ENCODE measurements around the gene EGFLAM.

Gene EGFLAM

GRCh38 chr5:38212307-38212706 lies 46.1 kb upstream of the EGFLAM start:
- Histone ChIP-seq H3K4ac (ENCODE audit: low read length) (no peak overlapping the region), H2BK5ac (ENCODE audit: low read length) (no peak overlapping the region), H2BK15ac (ENCODE audit: low read length) (no peak overlapping the region), H3K4me2 (ENCODE audit: insufficient read depth, low read length, poor library complexity, severe bottlenecking) (no peak overlapping the region), H3K4me1 (ENCODE audit: control insufficient read depth in 2 of 2, insufficient read depth in 1 of 2, low read depth in 1 of 2, low read length in 2 of 2) (no peaks in the 10 kb centered on the region), H2AFZ (ENCODE audit: low read length) (no peak overlapping the region), H2BK120ac (ENCODE audit: low read depth, low read length) (no peak overlapping the region), H3K14ac (ENCODE audit: low read length) (no peak overlapping the region), H2AK5ac (ENCODE audit: low read depth, low read length) (no peak overlapping the region), H3K4me3 (ENCODE audit: low read length in 2 of 2) (no peak overlapping the region), H3K18ac (ENCODE audit: low read length) (no peak overlapping the region), H3K27ac (replicated peaks; ENCODE audit: low read length) (no peak overlapping the region), H3K27me3 (ENCODE audit: control insufficient read depth in 3 of 3, insufficient read depth in 3 of 3, low read depth in 1 of 3, low read length in 3 of 3) (no peaks in the 10 kb centered on the region), H3K9me3 (replicated peaks in 1 of 2; ENCODE audit: control insufficient read depth in 2 of 2, insufficient read depth in 1 of 2, low read depth in 1 of 2, low read length in 2 of 2) (no peaks in the 10 kb centered on the region), H3K23ac (ENCODE audit: low read depth, low read length, poor library complexity) (no peak overlapping the region), H3K36me3 (replicated peaks in 1 of 2; ENCODE audit: control insufficient read depth in 2 of 2, insufficient read depth in 2 of 2, low read length in 2 of 2) (no peaks in the 10 kb centered on the region), H3K9ac (ENCODE audit: low read depth, low read length, poor library complexity) (no peak overlapping the region), H3K79me1 (ENCODE audit: low read depth, low read length) (no peaks in the 10 kb centered on the region), H4K91ac (ENCODE audit: low read depth, low read length, poor library complexity) (no peak overlapping the region), H2BK12ac (ENCODE audit: low read length) (no peak overlapping the region), H4K8ac (ENCODE audit: low read depth, low read length) (no peak overlapping the region)
- no peak for DNase-seq (ENCODE audit: low spot score)

GRCh38 chr5:38226091-38226490 lies 32.3 kb upstream of the EGFLAM start:
- peaks cover 0 to 8% of the 10 kb centered on the region in 2 donors for H3K4me1 ChIP-seq (ENCODE audit: control insufficient read depth in 2 of 2, insufficient read depth in 1 of 2, low read depth in 1 of 2, low read length in 2 of 2)
- no peak overlapping the region for H3K18ac ChIP-seq (ENCODE audit: low read length)
- no peak overlapping the region for H4K8ac ChIP-seq (ENCODE audit: low read depth, low read length)
- H3K36me3 ChIP-seq (replicated peaks in 1 of 2; ENCODE audit: control insufficient read depth in 2 of 2, insufficient read depth in 2 of 2, low read length in 2 of 2): no peaks in the 10 kb centered on the region
- H3K27ac ChIP-seq (replicated peaks; ENCODE audit: low read length): no peak overlapping the region
- no peak overlapping the region for H3K9ac ChIP-seq (ENCODE audit: low read depth, low read length, poor library complexity)
- no peak overlapping the region for H2BK12ac ChIP-seq (ENCODE audit: low read length)
- no CpG with 5 or more reads among the region's 7 CpGs for WGBS, 2 donors (ENCODE audit: extremely low coverage in 2 of 2, insufficient read length in 2 of 2, insufficient replicate concordance in 1 of 2)
- H2BK15ac ChIP-seq (ENCODE audit: low read length): no peak overlapping the region
- H3K4me2 ChIP-seq (ENCODE audit: insufficient read depth, low read length, poor library complexity, severe bottlenecking): no peak overlapping the region
- no peak overlapping the region for H2BK5ac ChIP-seq (ENCODE audit: low read length)
- peaks cover 0 to 3% (median 0%) of the 10 kb centered on the region in 3 experiments for H3K27me3 ChIP-seq (ENCODE audit: control insufficient read depth in 3 of 3, insufficient read depth in 3 of 3, low read depth in 1 of 3, low read length in 3 of 3)
- H2AK5ac ChIP-seq (ENCODE audit: low read depth, low read length): no peak overlapping the region
- H3K23ac ChIP-seq (ENCODE audit: low read depth, low read length, poor library complexity): no peak overlapping the region
- H3K14ac ChIP-seq (ENCODE audit: low read length): no peak overlapping the region
- no peaks in the 10 kb centered on the region for H3K9me3 ChIP-seq (replicated peaks in 1 of 2; ENCODE audit: control insufficient read depth in 2 of 2, insufficient read depth in 1 of 2, low read depth in 1 of 2, low read length in 2 of 2)
- H2AFZ ChIP-seq (ENCODE audit: low read length): no peak overlapping the region
- no peaks in the 10 kb centered on the region for H3K79me1 ChIP-seq (ENCODE audit: low read depth, low read length)
- DNase-seq (ENCODE audit: low spot score): no peak
- H3K4me3 ChIP-seq (ENCODE audit: low read length in 2 of 2): no peak overlapping the region
- no peak overlapping the region for H4K91ac ChIP-seq (ENCODE audit: low read depth, low read length, poor library complexity)
- H3K4ac ChIP-seq (ENCODE audit: low read length): no peak overlapping the region
- H2BK120ac ChIP-seq (ENCODE audit: low read depth, low read length): no peak overlapping the region

DNA sequence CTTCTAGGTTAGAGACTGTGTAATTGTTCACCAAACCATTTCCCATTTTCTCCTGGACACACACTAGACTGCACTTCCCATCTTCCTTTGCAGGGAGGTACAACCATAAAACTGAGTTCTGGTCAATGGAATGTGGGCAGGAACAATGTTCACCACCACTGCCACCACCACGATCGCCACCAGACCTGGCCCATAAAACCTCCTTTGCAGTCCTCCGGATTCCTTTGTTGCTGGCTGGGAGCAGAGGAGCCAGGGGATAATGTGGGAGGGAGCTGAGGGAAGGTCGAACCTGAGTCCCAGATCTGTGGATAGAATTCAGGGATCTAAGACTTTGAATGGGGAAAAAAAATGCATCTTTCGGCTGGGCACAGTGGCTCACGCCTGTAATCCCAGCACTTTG lies 29.4 kb upstream of the EGFLAM start:
- Histone ChIP-seq H3K4me1 (ENCODE audit: control insufficient read depth in 2 of 2, insufficient read depth in 1 of 2, low read depth in 1 of 2, low read length in 2 of 2) (peaks cover 0 to 8% of the 10 kb centered on the region in 2 donors), H2BK12ac (ENCODE audit: low read length) (no peak overlapping the region), H3K4me2 (ENCODE audit: insufficient read depth, low read length, poor library complexity, severe bottlenecking) (no peak overlapping the region), H3K36me3 (replicated peaks in 1 of 2; ENCODE audit: control insufficient read depth in 2 of 2, insufficient read depth in 2 of 2, low read length in 2 of 2) (no peaks in the 10 kb centered on the region), H3K79me1 (ENCODE audit: low read depth, low read length) (no peaks in the 10 kb centered on the region), H2AK5ac (ENCODE audit: low read depth, low read length) (no peak overlapping the region), H3K4me3 (ENCODE audit: low read length in 2 of 2) (no peak overlapping the region), H3K9ac (ENCODE audit: low read depth, low read length, poor library complexity) (no peak overlapping the region), H2AFZ (ENCODE audit: low read length) (no peak overlapping the region), H3K4ac (ENCODE audit: low read length) (no peak overlapping the region), H3K23ac (ENCODE audit: low read depth, low read length, poor library complexity) (no peak overlapping the region), H2BK5ac (ENCODE audit: low read length) (no peak overlapping the region), H3K27me3 (ENCODE audit: control insufficient read depth in 3 of 3, insufficient read depth in 3 of 3, low read depth in 1 of 3, low read length in 3 of 3) (peaks cover 0 to 3% (median 0%) of the 10 kb centered on the region in 3 experiments), H3K9me3 (replicated peaks in 1 of 2; ENCODE audit: control insufficient read depth in 2 of 2, insufficient read depth in 1 of 2, low read depth in 1 of 2, low read length in 2 of 2) (no peaks in the 10 kb centered on the region), H4K8ac (ENCODE audit: low read depth, low read length) (no peak overlapping the region), H4K91ac (ENCODE audit: low read depth, low read length, poor library complexity) (no peak overlapping the region), H2BK120ac (ENCODE audit: low read depth, low read length) (no peak overlapping the region), H3K27ac (replicated peaks; ENCODE audit: low read length) (no peak overlapping the region), H3K18ac (ENCODE audit: low read length) (no peak overlapping the region), H2BK15ac (ENCODE audit: low read length) (no peak overlapping the region), H3K14ac (ENCODE audit: low read length) (no peak overlapping the region)
- no CpG with 5 or more reads among the region's 6 CpGs for WGBS, 2 donors (ENCODE audit: extremely low coverage in 2 of 2, insufficient read length in 2 of 2, insufficient replicate concordance in 1 of 2)
- DNase-seq (ENCODE audit: low spot score): no peak

DNA sequence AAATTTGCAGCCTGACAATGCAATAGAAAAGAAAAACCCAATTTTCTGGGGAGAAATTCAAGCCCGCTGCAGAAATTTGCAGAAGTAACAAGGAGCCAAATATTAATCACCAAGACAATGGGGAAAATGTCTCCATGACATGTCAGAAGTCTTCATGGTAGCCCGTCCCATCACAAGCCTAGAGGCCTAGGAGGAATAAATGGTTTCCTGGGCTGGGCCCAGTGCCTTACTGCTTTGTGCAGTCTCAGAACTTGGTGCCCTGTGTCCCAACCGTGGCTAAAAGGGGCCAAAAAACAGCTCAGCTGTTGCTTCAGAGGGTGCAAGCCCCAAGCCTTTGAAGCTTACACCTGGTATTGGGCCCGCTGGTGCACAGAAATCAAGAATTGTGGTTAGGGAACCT lies 23.6 kb upstream of the EGFLAM start:
- no peak overlapping the region for H3K9ac ChIP-seq (ENCODE audit: low read depth, low read length, poor library complexity)
- no peaks in the 10 kb centered on the region for H3K36me3 ChIP-seq (replicated peaks in 1 of 2; ENCODE audit: control insufficient read depth in 2 of 2, insufficient read depth in 2 of 2, low read length in 2 of 2)
- no peak overlapping the region for H2BK5ac ChIP-seq (ENCODE audit: low read length)
- H4K8ac ChIP-seq (ENCODE audit: low read depth, low read length): no peak overlapping the region
- H2BK15ac ChIP-seq (ENCODE audit: low read length): no peak overlapping the region
- no peak overlapping the region for H2AFZ ChIP-seq (ENCODE audit: low read length)
- no peak overlapping the region for H3K4me2 ChIP-seq (ENCODE audit: insufficient read depth, low read length, poor library complexity, severe bottlenecking)
- H2BK12ac ChIP-seq (ENCODE audit: low read length): no peak overlapping the region
- no peaks in the 10 kb centered on the region for H3K4me1 ChIP-seq (ENCODE audit: control insufficient read depth in 2 of 2, insufficient read depth in 1 of 2, low read depth in 1 of 2, low read length in 2 of 2)
- H3K4ac ChIP-seq (ENCODE audit: low read length): no peak overlapping the region
- no peak overlapping the region for H4K91ac ChIP-seq (ENCODE audit: low read depth, low read length, poor library complexity)
- H3K27me3 ChIP-seq (ENCODE audit: control insufficient read depth in 3 of 3, insufficient read depth in 3 of 3, low read depth in 1 of 3, low read length in 3 of 3): peaks cover 0 to 3% (median 0%) of the 10 kb centered on the region in 3 experiments
- H3K4me3 ChIP-seq (ENCODE audit: low read length in 2 of 2): no peak overlapping the region
- peaks cover 0 to 2% of the 10 kb centered on the region in 2 donors for H3K9me3 ChIP-seq (replicated peaks in 1 of 2; ENCODE audit: control insufficient read depth in 2 of 2, insufficient read depth in 1 of 2, low read depth in 1 of 2, low read length in 2 of 2)
- no peaks in the 10 kb centered on the region for H3K79me1 ChIP-seq (ENCODE audit: low read depth, low read length)
- H2AK5ac ChIP-seq (ENCODE audit: low read depth, low read length): no peak overlapping the region
- H2BK120ac ChIP-seq (ENCODE audit: low read depth, low read length): no peak overlapping the region
- no peak overlapping the region for H3K27ac ChIP-seq (replicated peaks; ENCODE audit: low read length)
- no CpG with 5 or more reads among the region's 4 CpGs for WGBS, 2 donors (ENCODE audit: extremely low coverage in 2 of 2, insufficient read length in 2 of 2, insufficient replicate concordance in 1 of 2)
- H3K14ac ChIP-seq (ENCODE audit: low read length): no peak overlapping the region
- H3K18ac ChIP-seq (ENCODE audit: low read length): no peak overlapping the region
- H3K23ac ChIP-seq (ENCODE audit: low read depth, low read length, poor library complexity): no peak overlapping the region
- DNase-seq (ENCODE audit: low spot score): no peak

All from neuronal stem cell (in vitro differentiated cells).